Erythroblast (primary cell): ENCODE results near the gene OSGEPL1.

Source experiments
- GATA1 ChIP-seq: IDR thresholded peaks from 2 replicates; pipeline ENCODE4 v1.6.1; 2011; ENCODE audit warnings: low read depth, mild to moderate bottlenecking, control low read depth, low read length, moderate library complexity
- POLR2A ChIP-seq: IDR thresholded peaks from 2 replicates; pipeline ENCODE4 v1.6.1; 2011; ENCODE audit warnings: mild to moderate bottlenecking, low read length

DNA sequence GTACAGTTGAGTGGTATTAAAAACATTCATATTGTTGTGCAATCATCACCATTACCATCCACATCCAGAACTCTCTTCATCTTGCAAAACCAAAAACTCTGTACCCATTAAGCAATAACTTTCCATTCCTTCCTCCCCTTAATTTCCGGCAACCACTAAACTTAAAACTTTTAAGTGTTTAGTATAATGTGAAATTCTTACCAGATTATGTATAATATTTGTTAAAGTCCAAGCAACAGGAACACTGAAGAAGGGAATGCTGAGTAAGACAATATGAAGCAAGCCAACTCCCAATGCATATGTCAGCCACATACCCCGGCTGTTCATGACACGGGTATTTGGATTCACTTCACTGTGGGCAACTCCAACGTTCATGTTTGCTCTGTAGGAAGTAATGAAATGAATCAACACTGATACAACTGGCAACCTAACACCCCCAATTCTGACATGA lies 19.7 kb upstream of the OSGEPL1 start:
- TF ChIP-seq POLR2A (no peak), GATA1 (no peak)
